Kidney glomerular epithelial cell (primary cell): Measurements from ENCODE around the gene ENO4.

Experiments used
- DNase-seq: peaks from one replicate; lab custom pipeline; 2025; lab: John Stamatoyannopoulos, UW

ENO4 gene

GRCh38 chr10:116829711-116830110, 19.6 kb upstream of the ENO4 start:
- DNase-seq, result no peak

DNA sequence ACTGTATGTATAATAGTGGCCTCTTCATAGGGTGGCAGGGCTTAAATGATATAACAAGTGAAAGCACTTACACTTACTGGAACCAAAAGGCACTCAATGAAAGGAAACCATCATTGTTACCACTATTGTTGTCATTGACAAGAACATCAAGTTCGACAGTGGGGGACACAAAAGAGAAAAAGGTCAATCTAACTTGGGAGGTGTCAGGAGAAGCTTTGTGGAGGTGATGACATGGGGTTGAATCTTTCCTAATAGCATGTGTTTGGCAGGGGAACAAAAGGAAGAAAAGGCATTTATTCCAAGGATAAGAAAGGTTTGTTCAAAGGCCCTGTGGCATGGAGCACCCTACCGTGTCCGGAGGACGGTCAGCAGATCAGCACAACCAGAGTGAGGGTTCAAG, 18.2 kb upstream of the ENO4 start:
- no peak for DNase-seq

GRCh38 chr10:116831790-116832189, 17.5 kb upstream of the ENO4 start:
- no peak for DNase-seq

GRCh38 chr10:116833986-116834985, 15.0 kb upstream of the ENO4 start:
- DNase-seq, result no peak

DNA sequence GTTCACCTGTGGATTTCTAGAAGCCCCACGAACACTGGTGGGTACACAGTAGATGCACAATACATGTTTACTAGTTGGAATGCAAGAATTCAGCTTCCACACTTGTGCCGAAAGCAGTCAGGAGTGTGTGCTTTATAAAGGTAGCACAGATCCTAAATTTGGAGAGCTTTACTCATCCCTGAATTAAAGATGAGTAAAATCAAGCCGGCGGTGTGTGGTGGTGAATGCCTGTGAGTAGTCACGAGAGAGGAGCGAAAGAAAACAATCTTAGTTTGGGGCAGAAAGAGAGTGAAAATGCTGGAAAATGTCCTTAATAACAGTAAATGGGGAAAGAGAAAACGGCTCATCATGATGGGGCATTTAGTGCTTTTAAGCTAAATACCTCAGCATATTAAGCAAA, 13.6 kb upstream of the ENO4 start:
- no peak for DNase-seq

- no peak for DNase-seq
These were observed 13.2 kb upstream of the ENO4 start for GRCh38 chr10:116836083-116836482.

DNA sequence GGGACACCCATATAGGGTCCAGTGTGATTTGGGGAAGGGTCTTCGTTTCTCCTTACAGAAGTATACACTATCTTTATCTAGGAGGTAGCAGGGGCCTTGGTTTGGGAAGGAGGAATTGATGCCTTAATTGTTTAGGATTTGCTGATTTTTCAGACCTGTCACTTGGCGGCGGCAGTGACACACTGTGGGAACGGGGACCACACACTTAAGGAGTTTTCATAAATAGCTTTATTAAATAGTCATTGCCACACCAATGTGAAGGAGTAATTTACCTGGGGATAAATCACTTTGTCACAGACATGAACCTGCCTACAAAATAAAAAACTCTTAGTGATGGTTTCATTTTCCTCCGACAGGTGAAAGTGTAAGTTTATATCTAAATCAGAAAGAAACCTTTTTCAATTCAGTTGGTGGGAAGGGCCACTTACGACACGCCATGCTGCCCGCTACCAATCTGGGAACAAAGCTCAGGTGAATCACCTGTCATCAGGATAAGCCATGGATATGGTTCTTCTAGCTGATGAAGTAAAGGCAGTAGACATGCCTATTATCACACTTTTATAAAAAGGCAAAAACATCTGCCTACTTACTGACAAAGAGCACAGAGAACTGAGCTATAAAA, 12.3 kb upstream of the ENO4 start:
- DNase-seq, result no peak

DNA sequence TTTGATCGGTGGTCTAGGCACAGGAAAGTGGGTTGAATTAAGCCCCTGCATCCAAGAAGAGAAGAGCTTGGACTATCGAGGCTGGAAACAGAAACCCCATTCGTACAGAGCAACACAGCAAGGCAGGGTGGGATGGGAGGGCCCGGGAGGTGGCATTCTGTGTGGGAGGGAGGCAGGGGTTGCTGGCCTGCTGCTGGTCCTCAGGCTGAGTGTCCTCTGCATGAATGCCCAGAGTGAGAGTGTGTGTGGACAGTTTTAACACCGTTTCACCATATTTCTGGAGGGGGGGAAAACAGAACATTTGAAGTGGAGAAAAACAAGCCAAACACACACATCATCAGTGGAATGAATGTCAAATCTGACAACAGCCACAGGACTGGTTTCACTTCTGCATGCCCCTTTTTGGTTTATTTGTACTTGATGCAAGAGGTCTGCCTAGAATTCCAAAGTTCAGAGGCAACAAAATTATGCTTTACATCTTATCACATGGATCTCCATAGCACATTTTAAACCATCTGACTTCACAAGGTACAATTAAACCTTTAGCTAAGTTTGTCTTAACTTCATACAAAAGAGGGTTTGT, 11.1 kb upstream of the ENO4 start:
- no peak for DNase-seq

DNA sequence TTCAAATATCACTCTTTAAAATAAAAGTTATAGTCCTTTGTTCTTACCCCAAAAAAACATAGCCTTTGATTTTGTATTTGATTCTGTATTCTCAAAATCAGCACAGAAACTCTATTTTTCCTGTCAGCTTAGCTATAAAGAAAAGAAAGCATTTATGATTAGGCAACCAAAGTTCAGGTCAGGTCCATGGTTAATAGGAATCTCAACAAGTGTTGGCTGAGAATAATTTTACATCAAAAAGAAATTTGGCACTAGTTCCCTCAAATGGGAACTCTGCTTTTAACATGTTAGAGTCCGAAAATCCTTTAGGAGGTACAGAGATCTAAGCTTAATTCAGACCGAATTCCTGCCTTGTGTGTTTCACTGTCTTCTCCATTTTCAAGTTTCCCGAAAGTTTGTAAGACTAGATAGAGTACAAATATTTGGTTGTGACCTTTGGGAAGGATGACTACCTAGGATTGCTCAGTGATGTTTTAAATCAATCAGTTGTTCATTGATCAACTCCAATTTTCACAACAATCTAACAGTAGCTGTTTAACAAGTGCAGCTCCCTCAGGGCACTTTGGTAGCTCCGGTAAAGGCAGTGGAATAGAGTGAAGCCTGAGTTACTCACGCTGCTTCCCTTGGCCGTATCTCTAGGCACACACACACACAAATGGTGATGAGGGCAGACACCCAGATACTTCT, 8.8 kb upstream of the ENO4 start:
- no peak for DNase-seq

GRCh38 chr10:116845823-116846222, 3.5 kb upstream of the ENO4 start:
- no peak for DNase-seq

- DNase-seq, result peak; percentile 5
These were observed 1.0 kb upstream of the ENO4 start for GRCh38 chr10:116848032-116848943.

DNA sequence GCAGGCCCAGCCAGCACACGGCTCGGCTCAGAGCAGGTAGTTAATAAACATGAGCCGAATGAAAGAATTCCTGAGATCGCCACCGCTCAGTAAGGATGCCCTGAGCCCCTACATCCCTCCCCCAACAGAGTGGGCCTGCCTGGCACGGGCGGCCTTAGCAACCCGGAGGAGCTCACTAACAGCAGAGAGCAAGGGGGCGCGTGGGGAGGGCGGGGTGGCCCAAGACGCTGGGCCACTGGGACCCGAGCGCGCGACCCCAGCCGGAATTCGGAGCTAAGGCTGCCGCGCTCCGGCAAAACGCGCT, 403 bp upstream of the ENO4 start:
- DNase-seq, result no peak

- DNase-seq, result no peak
These were observed 836 bp downstream of the ENO4 start for GRCh38 chr10:116850058-116850611.

DNA sequence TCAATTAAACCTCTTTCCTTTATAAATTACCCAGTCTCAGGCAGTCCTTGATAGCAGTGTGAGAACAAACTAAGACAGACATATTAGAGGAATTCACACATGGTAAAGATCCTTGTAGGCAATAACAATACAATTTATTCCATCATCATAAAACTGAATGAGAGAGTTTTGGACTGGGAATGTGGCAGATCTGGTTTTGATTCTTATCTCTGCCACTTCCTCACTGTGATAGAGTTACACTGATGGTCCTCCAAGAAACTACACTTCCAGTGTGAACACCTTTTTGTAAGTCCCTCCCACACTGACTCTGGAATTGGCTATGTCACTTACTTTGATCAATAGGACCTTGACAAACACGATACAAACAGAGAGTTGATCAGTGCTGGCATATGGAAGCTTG, 2.9 kb downstream of the ENO4 start:
- no peak for DNase-seq

GRCh38 chr10:116853287-116853686, 4.0 kb downstream of the ENO4 start:
- DNase-seq, result no peak

- no peak for DNase-seq
These were observed 4.4 kb downstream of the ENO4 start for GRCh38 chr10:116853701-116854100.

- DNase-seq, result no peak
These were observed 7.9 kb downstream of the ENO4 start for GRCh38 chr10:116857156-116857555.

GRCh38 chr10:116861796-116862195, 12.5 kb downstream of the ENO4 start:
- DNase-seq, result no peak

DNA sequence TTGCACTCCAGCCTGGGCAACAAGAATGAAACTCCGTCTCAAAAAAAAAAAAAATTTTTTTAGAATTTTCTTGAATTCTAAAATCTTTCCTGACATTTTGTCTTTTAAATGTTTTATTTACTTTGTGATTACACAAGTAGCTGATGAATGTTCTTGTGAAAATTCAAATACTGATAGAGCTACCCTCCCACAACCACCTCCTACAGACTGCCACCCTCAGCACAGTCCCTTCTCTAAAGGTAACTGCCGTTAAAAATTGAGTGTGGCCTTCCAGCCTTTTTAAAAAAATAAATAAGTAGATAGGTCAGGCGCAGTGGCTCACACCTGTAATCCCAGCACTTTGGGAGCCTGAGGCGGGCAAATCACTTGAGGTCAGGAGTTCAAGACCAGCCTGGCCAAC, 15.1 kb downstream of the ENO4 start:
- no peak for DNase-seq

GRCh38 chr10:116866066-116866465, 16.8 kb downstream of the ENO4 start:
- DNase-seq, result no peak

GRCh38 chr10:116866987-116867595, 17.8 kb downstream of the ENO4 start:
- peak; percentile 18 for DNase-seq
